B cell (primary cell): Measurements from ENCODE around the gene CNOT6L.

ENCODE experiments used
- CTCF ChIP-seq: fragments of 200-600 bp; IDR thresholded peaks from one replicate; pipeline ENCODE4 v1.8.0; 2022; ENCODE audit warnings: antibody characterized with exemption, mild to moderate bottlenecking
- EZH2 ChIP-seq: IDR thresholded peaks from 2 replicates; pipeline ENCODE4 v1.6.1; 2012; ENCODE audit warnings: borderline replicate concordance, low read depth, mild to moderate bottlenecking, moderate library complexity, low read length; ENCODE audit not compliant: insufficient read depth, poor library complexity, severe bottlenecking

- TF ChIP-seq CTCF, result no peak
- TF ChIP-seq EZH2, result no peak
These were observed 13.3 kb downstream of the CNOT6L start for GRCh38 chr4:77805840-77806239.
